Epithelial cell of prostate (primary cell): ENCODE data around the gene FIBCD1.

Source experiments
- DNase-seq: peaks from one replicate; pipeline ENCODE4 v3.0.0-alpha.2; 2011; ENCODE audit warnings: low read depth, low spot score
- H3K27ac ChIP-seq: fragments of 450-650 bp; 2 replicates; pipeline ENCODE4 v1.5.1; 2017; ENCODE audit warnings: mild to moderate bottlenecking

FIBCD1 gene

DNA sequence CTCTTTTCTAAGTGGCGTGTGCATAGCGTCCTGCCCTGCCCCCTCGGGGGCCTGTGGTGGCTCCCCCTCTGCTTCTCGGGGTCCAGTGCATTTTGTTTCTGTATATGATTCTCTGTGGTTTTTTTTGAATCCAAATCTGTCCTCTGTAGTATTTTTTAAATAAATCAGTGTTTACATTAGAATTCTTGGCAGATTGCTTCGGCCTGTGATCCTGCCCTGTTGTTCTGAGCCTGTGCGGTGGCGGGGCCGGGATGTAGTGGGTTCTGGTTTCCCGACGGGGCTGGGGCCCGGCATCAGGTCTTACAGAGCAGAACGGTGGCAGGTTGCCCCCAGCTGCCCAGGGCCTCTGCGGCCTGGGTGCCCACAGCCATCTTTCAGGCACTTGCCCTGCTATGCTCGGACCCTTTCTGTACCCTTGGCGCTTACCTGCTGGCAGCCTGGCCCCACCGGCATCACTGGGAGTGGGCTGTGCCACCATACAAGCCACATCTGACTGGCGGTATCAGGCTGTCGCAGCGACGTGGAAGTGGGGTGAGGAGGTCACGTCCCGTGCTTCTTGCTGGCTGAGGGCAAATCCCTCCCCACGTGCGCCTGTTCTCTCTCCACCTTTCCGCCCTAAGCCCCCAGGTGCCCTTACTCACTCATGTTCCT is 51.4 kb downstream of the FIBCD1 start:
- no peak for DNase-seq
- H3K27ac ChIP-seq, result no peak overlapping the region

DNA sequence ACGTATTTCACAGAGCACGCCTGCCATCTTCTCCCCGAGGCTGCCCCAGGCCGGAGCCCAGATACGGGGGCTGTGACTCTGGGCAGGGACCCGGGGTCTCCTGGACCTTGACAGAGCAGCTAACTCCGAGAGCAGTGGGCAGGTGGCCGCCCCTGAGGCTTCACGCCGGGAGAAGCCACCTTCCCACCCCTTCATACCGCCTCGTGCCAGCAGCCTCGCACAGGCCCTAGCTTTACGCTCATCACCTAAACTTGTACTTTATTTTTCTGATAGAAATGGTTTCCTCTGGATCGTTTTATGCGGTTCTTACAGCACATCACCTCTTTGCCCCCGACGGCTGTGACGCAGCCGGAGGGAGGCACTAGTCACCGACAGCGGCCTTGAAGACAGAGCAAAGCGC is 52.1 kb downstream of the FIBCD1 start:
- no peak for DNase-seq
- H3K27ac ChIP-seq, result no peak overlapping the region

DNA sequence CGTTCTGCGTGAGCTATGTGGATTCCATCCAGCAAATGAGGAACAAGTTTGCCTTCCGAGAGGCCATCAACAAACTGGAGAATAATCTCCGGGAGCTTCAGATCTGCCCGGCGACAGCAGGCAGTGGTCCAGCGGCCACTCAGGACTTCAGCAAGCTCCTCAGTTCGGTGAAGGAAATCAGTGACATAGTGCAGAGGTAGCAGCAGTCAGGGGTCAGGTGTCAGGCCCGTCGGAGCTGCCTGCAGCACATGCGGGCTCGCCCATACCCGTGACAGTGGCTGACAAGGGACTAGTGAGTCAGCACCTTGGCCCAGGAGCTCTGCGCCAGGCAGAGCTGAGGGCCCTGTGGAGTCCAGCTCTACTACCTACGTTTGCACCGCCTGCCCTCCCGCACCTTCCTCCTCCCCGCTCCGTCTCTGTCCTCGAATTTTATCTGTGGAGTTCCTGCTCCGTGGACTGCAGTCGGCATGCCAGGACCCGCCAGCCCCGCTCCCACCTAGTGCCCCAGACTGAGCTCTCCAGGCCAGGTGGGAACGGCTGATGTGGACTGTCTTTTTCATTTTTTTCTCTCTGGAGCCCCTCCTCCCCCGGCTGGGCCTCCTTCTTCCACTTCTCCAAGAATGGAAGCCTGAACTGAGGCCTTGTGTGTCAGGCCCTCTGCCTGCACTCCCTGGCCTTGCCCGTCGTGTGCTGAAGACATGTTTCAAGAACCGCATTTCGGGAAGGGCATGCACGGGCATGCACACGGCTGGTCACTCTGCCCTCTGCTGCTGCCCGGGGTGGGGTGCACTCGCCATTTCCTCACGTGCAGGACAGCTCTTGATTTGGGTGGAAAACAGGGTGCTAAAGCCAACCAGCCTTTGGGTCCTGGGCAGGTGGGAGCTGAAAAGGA is 53.3 kb downstream of the FIBCD1 start:
- no peak for DNase-seq
- peak overlapping the region; percentile 13 for H3K27ac ChIP-seq

DNA sequence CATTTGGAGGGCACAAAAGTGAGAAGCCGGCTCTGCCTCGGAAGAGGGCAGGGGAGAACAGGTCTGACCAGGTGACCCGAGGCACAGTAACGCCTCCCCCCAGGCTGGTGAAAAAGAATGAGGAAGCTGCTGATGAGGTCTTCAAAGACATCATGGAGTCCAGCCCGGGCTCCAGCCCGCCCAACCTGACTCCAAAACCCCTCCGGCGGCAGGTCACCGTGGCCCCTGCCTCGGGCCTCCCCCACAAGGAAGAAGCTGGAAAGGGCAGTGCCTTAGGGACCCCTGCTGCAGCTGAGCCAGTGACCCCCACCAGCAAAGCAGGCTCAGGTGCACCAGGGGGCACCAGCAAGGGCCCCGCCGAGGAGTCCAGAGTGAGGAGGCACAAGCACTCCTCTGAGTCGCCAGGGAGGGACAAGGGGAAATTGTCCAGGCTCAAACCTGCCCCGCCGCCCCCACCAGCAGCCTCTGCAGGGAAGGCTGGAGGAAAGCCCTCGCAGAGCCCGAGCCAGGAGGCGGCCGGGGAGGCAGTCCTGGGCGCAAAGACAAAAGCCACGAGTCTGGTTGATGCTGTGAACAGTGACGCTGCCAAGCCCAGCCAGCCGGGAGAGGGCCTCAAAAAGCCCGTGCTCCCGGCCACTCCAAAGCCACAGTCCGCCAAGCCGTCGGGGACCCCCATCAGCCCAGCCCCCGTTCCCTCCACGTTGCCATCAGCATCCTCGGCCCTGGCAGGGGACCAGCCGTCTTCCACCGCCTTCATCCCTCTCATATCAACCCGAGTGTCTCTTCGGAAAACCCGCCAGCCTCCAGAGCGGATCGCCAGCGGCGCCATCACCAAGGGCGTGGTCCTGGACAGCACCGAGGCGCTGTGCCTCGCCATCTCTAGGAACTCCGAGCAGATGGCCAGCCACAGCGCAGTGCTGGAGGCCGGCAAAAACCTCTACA is 54.2 kb downstream of the FIBCD1 start:
- no peak for DNase-seq
- H3K27ac ChIP-seq, result no peak overlapping the region

DNA sequence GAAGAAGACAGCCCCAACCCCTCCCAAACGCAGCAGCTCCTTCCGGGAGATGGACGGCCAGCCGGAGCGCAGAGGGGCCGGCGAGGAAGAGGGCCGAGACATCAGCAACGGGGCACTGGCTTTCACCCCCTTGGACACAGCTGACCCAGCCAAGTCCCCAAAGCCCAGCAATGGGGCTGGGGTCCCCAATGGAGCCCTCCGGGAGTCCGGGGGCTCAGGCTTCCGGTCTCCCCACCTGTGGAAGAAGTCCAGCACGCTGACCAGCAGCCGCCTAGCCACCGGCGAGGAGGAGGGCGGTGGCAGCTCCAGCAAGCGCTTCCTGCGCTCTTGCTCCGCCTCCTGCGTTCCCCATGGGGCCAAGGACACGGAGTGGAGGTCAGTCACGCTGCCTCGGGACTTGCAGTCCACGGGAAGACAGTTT is 54.9 kb downstream of the FIBCD1 start:
- H3K27ac ChIP-seq, result no peak overlapping the region
- no peak for DNase-seq

DNA sequence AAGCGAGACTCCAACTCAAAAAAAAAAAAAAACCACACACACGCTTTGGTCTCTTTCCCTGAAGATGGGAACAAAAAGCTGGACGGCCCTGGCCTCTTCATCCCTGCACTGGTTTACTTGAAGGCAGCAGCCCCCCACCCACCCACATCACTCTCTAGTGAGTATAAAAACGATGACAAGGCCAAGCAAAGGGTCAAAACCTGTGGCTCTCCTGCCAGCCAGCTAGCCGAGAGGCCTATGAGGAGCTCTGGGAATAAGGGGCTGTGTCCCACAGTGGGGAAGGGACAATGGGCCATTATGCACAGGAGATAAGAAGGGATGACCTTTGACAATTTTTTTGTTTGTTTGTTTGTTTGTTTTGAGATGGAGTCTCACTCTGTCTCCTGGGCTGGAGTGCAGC is 55.6 kb downstream of the FIBCD1 start:
- DNase-seq, result no peak
- H3K27ac ChIP-seq, result no peak overlapping the region

DNA sequence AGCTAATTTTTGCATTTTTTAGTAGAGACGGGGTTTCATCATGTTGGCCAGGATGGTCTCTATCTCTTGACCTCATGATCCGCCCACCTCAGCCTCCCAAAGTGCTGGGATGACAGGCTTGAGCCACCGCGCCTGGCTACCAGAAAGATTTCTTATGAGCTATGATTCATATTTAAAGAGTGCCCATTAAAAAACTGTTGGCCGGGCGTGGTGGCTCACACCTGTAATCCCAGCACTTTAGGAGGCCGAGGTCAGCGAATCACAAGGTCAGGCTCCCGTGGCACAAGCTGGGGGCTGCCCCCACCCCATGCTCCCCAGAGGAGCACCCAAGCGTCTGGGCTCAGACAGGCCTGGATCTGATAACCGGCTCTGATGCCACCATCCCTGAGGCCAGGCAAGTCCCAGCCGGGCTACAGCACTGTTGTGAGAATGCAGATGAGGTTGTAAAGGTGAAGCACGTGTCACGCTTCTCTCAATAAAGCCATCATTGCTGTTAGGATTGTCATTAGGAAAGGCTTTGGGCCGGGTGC is 56.3 kb downstream of the FIBCD1 start:
- no peak for DNase-seq
- H3K27ac ChIP-seq, result no peak overlapping the region

DNA sequence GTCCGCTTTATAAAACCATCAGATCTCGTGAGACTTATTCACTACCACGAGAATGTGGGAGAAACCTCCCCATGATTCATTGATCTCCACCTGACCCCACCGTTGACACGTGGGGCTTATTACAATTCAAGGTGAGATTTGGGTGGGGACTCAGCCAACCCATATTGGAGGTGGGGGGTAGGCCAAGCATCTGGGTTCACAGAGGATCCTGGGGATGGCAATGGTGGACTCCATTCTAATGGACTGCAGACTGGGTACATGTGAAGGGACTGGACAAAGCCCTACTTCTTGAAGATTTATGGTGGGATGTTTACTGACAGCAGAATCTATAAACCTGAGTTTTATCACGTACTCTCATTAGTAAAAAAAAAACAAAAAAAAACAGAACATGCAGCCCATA is 57.5 kb downstream of the FIBCD1 start:
- DNase-seq, result no peak
- H3K27ac ChIP-seq, result no peak overlapping the region

DNA sequence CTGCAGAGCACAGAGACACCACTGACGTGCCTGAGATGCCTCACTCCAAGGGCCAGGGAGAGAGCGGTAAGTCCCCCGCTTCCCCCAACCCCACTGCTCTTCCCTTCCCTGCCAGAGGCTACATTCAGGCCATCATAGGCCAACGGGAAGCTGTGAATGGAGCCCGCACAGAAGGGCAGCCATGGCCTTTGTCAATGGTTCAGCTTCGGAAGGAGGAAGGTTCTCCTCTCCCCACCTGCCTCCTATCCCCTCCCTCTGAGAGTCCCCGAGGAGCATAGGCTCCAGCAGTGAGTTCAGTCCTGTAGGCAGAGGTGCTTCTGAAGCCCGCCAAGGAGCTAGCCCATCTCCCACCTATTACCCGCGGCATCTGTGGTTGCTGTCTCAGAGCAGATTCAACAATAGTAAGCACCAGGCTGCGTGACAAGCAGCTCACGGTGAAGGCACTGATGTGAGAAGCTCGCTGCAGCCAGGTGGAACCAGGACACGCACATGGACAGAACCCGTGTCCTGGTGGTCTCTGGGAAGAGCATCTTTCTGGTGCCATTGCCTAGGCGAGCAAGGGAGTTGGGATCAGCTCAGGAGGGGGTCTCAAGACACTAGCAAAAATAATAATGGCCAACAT is 58.3 kb downstream of the FIBCD1 start:
- DNase-seq, result no peak
- no peak overlapping the region for H3K27ac ChIP-seq

DNA sequence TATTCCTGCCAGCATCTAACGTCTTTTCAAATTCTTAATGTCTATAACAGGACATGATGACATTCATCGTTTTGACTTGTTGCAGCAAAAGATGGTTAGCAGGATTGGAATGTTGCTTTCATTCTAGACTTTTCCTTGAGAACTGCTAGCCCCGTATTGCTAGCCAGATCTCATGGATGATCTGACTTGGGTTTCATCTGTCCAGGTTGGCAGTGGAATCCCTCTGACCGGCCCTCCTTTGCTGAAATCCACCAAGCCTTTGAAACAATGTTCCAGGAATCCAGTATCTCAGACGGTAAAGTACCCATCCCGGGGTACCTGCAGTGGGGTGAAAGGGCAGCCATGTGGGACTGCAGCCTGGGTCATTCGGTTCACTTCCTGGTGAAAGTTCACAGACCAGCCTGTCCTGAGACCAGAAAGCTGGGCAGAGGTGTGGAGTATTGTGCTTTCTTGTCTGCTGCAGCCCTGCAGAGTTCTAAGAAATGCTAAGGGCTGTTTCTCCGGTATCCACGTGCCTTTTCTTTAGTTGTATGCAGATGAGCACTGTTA is 59.1 kb downstream of the FIBCD1 start:
- DNase-seq, result no peak
- no peak overlapping the region for H3K27ac ChIP-seq

DNA sequence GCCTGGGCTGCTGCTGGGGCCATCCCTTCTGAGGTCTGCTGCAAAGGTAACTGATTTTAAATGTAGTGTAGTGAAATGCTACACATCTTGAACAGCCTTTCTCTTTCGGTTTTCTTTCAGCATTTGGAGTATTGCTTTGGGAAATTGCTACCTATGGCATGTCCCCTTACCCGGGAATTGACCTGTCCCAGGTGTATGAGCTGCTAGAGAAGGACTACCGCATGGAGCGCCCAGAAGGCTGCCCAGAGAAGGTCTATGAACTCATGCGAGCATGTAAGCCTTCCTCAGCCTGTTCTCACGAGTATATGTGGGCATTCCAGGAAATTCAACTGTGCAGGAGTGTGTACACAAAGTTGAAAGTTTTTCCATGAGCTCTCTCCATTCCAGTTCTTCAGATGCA is 60.8 kb downstream of the FIBCD1 start:
- DNase-seq, result no peak
- H3K27ac ChIP-seq, result no peak overlapping the region

DNA sequence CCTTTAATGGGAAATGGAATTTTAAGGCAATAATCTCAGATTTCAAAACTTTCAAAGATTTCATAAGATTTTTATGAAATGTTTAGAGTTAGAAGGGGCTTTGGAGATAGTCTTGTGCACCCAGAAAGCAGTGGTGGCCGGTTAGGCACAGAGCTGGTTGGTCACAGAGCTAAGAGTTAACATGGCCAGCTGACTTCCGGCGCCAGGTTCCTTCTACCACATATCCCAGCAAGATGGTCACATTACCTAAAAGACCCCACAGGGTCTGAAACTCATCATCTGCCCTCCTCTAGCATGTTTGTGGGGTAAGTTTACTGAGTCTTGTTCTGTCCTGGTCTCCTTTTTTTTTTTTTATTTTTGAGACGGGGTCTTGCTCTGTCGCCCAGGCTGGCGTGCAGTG is 61.7 kb downstream of the FIBCD1 start:
- H3K27ac ChIP-seq, result no peak overlapping the region
- DNase-seq, result no peak

DNA sequence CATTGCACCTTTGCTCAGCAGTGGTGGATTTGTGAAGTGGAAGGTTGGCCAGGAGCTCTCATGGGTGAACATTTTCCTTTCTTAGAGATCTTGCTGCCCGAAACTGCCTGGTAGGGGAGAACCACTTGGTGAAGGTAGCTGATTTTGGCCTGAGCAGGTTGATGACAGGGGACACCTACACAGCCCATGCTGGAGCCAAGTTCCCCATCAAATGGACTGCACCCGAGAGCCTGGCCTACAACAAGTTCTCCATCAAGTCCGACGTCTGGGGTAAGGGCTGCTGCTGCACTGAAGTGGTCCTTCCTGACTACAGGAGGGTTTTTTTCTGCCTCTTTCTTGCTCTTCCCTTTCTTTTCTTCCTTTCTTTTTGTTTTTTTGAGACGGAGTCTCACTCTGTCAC is 64.3 kb downstream of the FIBCD1 start:
- no peak for DNase-seq
- H3K27ac ChIP-seq, result no peak overlapping the region

DNA sequence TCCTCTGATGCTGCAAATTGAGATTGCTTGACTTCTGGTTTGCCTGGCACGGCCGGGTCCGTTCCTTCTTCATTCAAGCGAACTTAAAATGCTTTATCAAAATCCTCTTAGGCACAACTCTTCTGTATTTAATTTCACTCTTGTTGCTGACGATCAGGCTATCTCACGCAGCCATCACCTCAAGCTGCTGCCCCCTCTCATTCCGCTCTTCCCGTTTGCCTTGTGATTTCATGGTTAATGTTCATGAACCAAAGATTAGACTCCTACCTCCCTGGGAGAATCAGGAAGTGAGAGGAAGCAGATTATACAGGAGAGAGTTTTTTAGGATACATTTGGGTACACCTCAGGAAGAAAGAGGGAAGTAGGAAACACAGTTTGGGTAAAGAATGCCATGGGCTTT is 65.1 kb downstream of the FIBCD1 start:
- no peak overlapping the region for H3K27ac ChIP-seq
- DNase-seq, result no peak

DNA sequence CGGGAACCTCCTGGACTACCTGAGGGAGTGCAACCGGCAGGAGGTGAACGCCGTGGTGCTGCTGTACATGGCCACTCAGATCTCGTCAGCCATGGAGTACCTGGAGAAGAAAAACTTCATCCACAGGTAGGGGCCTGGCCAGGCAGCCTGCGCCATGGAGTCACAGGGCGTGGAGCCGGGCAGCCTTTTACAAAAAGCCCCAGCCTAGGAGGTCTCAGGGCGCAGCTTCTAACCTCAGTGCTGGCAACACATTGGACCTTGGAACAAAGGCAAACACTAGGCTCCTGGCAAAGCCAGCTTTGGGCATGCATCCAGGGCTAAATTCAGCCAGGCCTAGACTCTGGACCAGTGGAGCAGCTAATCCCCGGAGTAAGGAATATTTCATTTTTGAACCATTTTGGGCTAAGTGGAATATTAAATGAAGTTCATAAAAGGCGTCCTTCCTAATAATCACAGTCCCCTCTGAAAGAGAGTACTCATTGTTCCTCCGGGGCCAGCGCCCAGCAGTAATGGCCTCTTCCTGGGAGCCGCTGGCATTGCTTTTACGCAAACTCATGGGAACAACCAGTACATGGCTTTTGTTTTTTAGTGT is 66.0 kb downstream of the FIBCD1 start:
- no peak overlapping the region for H3K27ac ChIP-seq
- DNase-seq, result no peak

DNA sequence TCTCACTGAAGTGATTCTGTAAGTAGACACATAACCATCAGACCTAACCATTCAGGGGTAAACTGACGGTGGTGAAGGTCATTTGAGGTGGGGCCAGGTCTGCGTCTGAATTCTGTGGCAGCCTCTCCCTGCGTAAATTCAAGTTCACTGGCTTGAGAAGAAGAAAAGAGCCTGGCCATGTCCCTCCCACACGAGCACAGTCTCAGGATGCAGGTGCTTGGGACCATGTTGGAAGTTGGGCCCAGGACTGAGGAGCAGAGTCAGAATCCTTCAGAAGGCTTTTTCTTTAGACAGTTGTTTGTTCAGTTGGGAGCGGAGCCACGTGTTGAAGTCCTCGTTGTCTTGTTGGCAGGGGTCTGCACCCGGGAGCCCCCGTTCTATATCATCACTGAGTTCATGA is 66.5 kb downstream of the FIBCD1 start:
- H3K27ac ChIP-seq, result no peak overlapping the region
- no peak for DNase-seq

DNA sequence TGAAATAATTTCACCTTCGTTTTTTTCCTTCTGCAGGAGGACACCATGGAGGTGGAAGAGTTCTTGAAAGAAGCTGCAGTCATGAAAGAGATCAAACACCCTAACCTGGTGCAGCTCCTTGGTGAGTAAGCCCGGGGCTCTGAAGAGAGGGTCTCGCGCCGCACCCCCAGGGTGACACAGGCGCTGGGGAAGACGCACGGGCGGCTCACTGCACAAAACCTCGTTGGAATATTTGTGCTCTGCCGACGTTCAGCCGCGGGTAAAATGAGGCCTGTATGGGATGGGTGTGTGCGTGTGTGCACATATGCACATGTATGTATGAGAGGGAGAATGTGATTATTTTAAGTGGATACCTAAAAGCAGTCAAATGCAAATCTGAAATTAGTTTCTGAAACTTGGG is 67.0 kb downstream of the FIBCD1 start:
- DNase-seq, result no peak
- no peak overlapping the region for H3K27ac ChIP-seq

DNA sequence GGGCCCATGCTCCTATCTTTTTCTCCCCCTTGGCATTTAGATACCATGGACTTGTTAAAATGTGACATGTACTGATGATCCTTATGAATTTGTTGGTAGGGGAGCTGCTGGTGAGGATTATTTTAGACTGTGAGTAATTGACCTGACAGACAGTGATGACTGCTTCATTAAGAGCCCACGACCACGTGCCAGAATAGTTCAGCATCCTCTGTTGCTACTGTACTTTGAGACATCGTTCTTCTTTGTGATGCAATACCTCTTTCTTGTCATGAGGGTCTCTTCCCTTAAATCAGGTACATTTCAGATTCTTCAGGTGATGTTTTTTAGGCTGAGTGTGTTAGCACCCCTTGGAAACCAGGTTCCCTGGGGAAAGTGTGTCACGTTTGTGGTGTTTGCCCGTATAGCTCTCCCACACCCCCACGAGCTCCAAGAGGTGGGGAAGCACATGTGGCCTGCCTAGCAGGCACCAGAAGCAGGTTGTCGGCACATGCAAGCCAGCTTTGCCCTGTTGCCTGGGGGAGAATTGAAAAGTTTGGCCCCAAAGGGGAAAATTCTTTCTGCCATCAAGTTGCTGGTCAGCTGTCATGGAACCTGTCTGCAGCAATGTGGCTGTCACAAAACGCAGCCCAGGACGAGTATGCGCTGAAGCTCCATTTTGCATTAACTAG is 67.5 kb downstream of the FIBCD1 start:
- no peak for DNase-seq

More for the DNA sequence above, 67.5 kb downstream of the FIBCD1 start:
- no peak overlapping the region for H3K27ac ChIP-seq
